GM19239 (cell line): ENCODE measurements around the gene RAD51B.

Experiments
- DNase-seq: peaks from one replicate; pipeline ENCODE4 v3.0.0; 2011; ENCODE audit warnings: low spot score; ENCODE audit not compliant: insufficient read length
- FAIRE-seq: peaks from 2 replicates; lab custom pipeline; 2011; peaks lifted over from hg19 to GRCh38; lab: Jason Lieb, UNC

Gene RAD51B

GRCh38 chr14:68473794-68474193 lies 654.2 kb downstream of the RAD51B start:
- no peak for FAIRE-seq
- no peak for DNase-seq

DNA sequence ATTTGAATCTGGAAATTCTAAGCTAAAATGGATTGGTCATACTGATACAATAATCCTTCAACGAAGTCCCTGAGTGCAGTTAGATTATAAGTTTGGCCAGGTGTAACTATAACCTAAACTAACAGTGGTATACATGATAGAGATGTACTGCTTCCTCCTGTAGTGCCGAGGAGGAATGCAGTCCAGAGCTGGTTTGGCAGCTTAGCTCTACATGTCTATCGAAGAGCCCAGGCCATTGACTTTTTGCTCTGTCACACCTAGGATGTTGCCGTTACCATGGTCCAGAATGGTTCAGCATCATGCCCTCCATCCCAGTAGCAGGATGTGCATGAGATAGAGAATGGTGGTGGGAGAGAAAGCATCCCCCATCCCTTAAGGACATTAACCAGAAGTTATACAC lies 655.2 kb downstream of the RAD51B start:
- no peak for FAIRE-seq
- DNase-seq, result no peak

GRCh38 chr14:68475802-68476201 lies 656.2 kb downstream of the RAD51B start:
- FAIRE-seq (no peak), DNase-seq (no peak)

DNA sequence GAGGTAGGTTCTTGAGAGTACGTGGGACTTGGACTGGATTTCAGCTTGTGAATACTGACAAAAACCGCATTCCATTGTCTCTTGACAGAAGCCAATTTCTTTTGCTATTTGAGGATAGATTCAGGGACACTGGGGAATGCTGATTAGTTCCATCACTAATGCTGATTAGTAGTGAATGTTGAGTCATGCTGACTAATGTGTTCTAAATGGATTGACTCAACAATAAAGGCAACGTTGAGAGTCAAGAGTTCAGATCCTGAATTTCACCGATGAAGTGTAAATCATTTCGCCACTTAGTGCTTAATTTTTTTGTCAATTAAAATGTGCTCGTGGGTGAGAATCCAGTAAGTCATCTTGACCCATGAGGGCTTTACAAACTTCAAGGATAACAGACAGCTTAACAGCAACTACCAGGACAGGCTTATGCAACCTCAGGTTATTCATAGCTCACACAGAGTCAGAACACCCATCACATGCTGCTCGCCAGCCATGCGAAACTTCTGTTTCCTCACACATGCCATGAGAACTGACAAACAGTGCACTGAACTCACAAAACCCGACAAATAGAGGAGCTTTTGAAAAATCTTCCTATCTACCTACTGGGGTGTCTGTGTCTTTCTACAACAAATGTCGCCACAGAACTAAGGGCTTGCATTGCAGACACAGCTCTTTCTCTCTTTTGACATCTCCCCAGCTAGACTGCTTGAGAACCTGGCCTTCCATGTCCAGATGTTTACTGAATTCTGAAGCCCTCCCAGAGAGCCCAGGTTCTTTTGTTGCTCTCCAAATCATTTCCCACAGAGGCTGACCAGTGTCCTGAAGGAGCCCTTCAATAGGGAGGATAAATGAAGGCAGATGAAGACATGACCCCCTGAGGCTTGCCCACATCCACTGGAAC lies 656.9 kb downstream of the RAD51B start:
- FAIRE-seq, result peak; percentile 91
- peak; percentile 21 for DNase-seq

DNA sequence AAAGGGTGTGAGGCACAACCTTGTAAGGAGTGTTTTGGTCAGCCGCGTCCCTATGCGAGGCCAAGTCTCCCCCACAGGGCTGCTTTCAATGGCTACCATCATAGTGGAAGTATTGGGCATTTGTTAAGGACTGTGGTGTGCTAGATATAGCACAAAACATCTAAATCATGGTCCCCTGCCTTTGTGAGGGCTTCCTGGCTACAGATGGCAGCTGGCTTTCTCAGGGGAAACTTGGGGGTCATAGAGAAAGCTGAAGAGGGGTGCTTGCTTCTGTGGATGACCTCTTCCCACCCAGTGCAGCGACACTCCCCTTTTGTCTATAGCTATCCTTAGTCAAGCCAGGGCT lies 657.5 kb downstream of the RAD51B start:
- FAIRE-seq (no peak), DNase-seq (no peak)

GRCh38 chr14:68477461-68478085 lies 658.0 kb downstream of the RAD51B start:
- DNase-seq (no peak), FAIRE-seq (no peak)

DNA sequence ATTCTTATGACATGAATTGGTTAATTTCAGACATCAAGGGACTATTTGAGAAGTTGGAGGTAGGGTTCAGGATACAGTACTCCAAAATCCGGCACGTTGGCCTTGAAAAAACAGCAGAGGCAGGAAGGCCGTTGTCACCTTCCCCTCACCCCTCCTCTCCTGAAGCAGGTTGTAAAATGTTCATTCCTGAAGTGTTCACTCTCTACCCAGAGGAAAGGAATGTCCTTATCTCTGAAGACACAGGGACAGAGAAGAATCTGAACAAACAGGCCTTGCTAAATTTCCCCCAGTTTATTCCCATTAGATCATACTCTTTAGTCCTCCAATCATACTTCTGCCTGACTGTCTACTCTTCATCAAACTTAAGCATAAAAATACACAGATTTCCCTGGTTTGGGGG lies 659.7 kb downstream of the RAD51B start:
- no peak for DNase-seq
- no peak for FAIRE-seq

DNA sequence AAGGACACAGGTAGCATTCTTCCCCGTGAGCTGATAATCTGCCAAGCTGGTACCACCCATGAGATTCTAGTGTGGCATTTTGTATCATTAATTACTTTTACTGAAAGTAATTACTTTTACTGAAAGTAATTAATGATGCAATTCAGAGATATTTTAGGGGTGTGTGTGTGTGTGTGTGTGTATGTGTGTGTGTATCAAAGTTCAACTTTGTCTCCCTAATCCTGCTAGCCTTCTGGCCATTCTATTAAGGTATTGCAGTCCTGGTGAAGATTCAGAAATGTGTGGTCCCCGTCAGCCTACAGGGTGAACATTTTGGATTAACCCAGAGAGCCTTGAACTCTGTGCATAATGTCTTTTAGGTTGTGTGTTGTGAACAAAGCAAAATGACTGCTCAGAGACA lies 662.4 kb downstream of the RAD51B start:
- no peak for FAIRE-seq
- DNase-seq, result no peak

DNA sequence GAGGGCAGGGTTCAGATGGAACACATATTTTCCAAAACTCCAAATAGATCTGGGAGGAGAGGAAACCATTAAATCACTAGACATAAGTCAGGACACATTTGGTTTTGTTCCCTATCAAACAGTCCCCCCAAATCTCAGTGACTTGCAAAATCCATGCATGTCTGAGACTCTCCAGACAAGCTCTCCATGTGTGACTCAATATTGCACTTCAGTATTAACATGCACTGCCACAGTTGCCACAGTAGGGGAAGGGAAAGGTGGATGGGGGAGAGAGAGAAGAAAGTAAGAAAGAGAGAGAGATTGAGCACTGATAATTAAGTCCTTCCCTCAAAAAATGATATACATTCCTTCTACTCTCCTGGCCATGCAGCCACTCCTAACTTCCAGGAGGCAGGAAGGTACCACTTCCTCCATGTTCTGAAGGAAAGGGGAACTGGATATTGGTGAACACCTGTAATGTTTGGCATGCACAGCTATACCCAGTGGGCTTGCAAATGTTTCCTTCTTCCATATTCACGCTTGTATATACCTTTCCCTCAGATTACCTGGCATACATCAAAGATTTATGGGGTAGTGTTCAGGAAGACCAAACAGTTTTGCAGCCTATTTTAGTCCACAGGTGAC lies 663.3 kb downstream of the RAD51B start:
- DNase-seq (no peak), FAIRE-seq (no peak)

GRCh38 chr14:68486033-68486732 lies 666.6 kb downstream of the RAD51B start:
- FAIRE-seq (no peak), DNase-seq (no peak)

GRCh38 chr14:68486809-68487208 lies 667.2 kb downstream of the RAD51B start:
- no peak for DNase-seq
- FAIRE-seq, result no peak

DNA sequence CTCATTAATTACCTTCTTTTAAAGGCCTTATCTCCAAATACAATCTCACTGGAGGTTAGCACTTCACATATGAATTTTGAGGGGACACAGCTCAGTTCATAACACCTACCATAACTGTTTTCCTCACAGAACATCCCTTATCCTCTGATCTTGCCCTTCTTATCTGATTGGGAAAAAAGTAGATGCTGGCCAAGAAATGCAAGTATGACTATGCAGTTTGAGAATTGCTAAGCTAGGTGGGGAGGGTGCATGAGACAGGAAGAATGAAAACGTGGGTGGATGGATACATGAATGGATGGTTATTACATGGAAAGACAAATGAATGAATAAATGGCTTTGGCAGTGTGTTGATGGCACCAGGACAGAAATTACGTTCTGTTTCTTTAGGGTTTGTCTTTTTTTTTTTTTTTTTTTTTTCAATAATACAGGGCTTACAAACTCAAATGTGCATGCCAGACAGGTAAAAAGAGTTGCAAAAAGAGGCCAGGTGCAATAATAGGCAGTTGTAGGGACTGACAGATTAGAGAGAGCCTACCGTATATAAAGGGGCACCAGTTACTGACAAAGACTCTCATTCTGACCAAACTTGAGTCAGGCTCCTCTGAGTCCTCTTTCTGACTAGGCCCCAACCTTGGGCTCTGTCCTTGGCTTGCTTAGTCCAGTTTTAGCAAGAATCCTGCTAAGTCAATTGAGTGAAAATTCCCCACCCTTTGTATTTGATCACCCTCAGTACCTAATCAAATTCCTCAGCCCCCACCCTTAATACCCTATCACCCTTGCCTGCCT lies 668.4 kb downstream of the RAD51B start:
- DNase-seq (no peak), FAIRE-seq (no peak)

- DNase-seq, result no peak
- no peak for FAIRE-seq
Observed at GRCh38 chr14:68491793-68492192, 672.2 kb downstream of the RAD51B start.

DNA sequence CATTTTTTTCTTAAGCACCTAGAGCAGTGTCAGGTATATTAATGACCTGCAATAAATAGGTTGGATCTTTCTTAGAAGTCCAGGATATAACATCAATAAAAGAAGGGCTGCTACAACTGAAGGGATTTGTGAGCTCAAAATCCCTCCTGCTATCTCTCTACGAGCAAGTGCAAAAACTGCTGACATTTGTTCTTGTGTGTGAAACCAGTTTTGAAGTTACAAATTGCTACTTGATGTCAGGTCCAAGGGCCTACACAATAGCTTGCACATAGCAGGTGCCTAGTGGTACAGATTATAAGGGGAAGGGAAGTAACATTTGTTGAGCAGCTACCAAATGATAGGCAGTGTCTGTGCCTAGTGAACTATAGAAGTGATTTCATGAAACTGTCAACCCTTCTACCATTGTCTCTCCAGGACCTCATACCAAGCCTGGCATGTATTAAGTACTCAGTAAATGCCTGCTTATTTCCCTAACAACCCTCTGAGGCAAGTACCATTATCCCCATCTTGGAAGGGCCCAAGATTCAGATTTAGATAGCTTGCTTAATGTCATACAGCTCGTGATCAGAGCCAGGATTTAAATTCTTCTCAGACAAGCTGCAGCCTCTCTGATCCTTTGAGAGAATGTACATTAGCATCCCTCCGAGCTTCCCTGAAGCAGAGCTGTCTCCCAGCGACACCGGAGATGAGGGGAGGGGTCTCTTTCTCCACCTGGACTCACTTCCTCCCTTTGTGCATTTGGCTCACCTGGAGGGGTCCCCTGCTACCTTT lies 673.0 kb downstream of the RAD51B start:
- no peak for FAIRE-seq
- DNase-seq, result no peak

- no peak for DNase-seq
- FAIRE-seq, result no peak
Observed at GRCh38 chr14:68493152-68493911, 673.8 kb downstream of the RAD51B start.

GRCh38 chr14:68495101-68496039 lies 675.8 kb downstream of the RAD51B start:
- DNase-seq, result no peak
- peak; percentile 88 for FAIRE-seq

- FAIRE-seq (no peak), DNase-seq (no peak)
Observed at GRCh38 chr14:68497011-68497410, 677.4 kb downstream of the RAD51B start.
